Measurements from ENCODE around the gene SLIT1. TPM values are rescaled to one million over a fixed set of nuclear protein-coding genes. Genes with fewer than 3 reads are reported as not detected.

SLIT1 gene
- total and polyA plus RNA-seq, 2 donors (not counting 1 experiment from before 2014, with no cell fraction given): 0.15 to 0.49 TPM

DNA sequence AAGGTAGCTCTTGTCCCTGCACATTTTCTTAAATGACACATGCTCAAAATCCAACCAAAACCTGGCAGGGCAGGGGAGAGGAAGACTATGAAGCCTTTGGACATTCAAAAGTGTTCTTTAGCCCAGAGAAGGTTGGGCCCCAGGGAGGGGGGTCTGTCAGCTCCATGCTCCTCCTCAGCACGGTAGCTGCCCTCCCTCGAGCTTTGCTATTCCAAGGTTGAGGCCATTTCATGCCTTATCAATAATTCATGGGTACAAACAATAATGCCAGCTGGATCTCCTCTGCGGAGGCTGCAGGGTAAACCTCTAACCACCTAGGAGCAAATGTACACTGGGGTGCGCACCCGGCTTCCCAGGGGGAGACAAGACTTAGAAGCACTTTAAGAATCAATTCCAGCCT lies 61.5 kb downstream of the SLIT1 start:
- WGBS (ENCODE audit: insufficient coverage): 76% methylated on average over 4 of the region's 5 CpGs
- H3K9me3 ChIP-seq (ENCODE audit: control extremely low read depth in 1 of 3, control insufficient read depth in 2 of 3, insufficient read depth in 1 of 3, low read length in 2 of 3): no peaks in the 10 kb centered on the region
- no peak overlapping the region for H3K4me3 Mint-ChIP-seq
- no peak for TF ChIP-seq CTCF (IDR thresholded peaks at IDR 0.05)
- no peak for TF ChIP-seq EZH2 (IDR thresholded peaks at IDR 0.05; ENCODE audit: borderline replicate concordance, insufficient read depth, low read depth, low read length, poor library complexity, severe bottlenecking)
- H3K36me3 ChIP-seq (replicated peaks in 1 of 2; ENCODE audit: control extremely low read depth in 1 of 2, control insufficient read depth in 1 of 2, extremely low read depth in 1 of 2, insufficient read depth in 2 of 2, low read length in 1 of 2): no peaks in the 10 kb centered on the region
- DNase-seq (no peak), ATAC-seq (ENCODE audit: low read depth) (no peak)
- no peak overlapping the region for H2AFZ ChIP-seq (ENCODE audit: insufficient read depth, low read depth, low read length, poor library complexity, severe bottlenecking)
- H3K9me3 Mint-ChIP-seq (ENCODE audit: insufficient read depth): no peaks in the 10 kb centered on the region
- no peaks in the 10 kb centered on the region for H3K79me2 ChIP-seq (ENCODE audit: control insufficient read depth, insufficient read depth, low read length)
- CTCF ChIA-PET: interaction anchor here (1.7 kb wide), 1 partner anchor 11 kb away, joined by 4 read pairs; no protein-coding TSS in a partner anchor
- H3K27ac Mint-ChIP-seq: no peak overlapping the region
- no peak overlapping the region for H3K4me2 ChIP-seq (replicated peaks; ENCODE audit: low read depth, low read length, poor library complexity, severe bottlenecking)
- no peak overlapping the region for H3K9ac ChIP-seq (ENCODE audit: low read length)
- H3K27me3 Mint-ChIP-seq: peaks cover 27% of the 10 kb centered on the region
- intact Hi-C loops (cut with micrococcal nuclease): no loop called here
- POLR2A ChIA-PET: no interaction called here
- H3K27me3 ChIP-seq (replicated peaks in 1 of 4; ENCODE audit: control extremely low read depth in 1 of 4, control insufficient read depth in 3 of 4, insufficient read depth in 4 of 4, low read length in 3 of 4): peaks cover 0 to 9% (median under 1%) of the 10 kb centered on the region in 4 experiments
- H3K27ac ChIP-seq (ENCODE audit: low read length in 2 of 2): no peak overlapping the region
- H3K4me3 ChIP-seq (ENCODE audit: control extremely low read depth in 1 of 5, extremely low read depth in 1 of 5, insufficient read depth in 1 of 5, low read depth in 2 of 5, low read length in 4 of 5): no peak overlapping the region
- no peaks in the 10 kb centered on the region for H3K4me1 ChIP-seq (ENCODE audit: control insufficient read depth in 2 of 2, insufficient read depth in 2 of 2, low read length in 2 of 2)
- H3K4me1 Mint-ChIP-seq: no peaks in the 10 kb centered on the region
- no peaks in the 10 kb centered on the region for H4K20me1 ChIP-seq (ENCODE audit: control insufficient read depth, insufficient read depth, low read length, poor library complexity, severe bottlenecking)

GRCh38 chr10:97123765-97124164 lies 62.0 kb downstream of the SLIT1 start:
- no peaks in the 10 kb centered on the region for H3K9me3 ChIP-seq (ENCODE audit: control extremely low read depth in 1 of 3, control insufficient read depth in 2 of 3, insufficient read depth in 1 of 3, low read length in 2 of 3)
- Mint-ChIP-seq H3K4me3 (no peak overlapping the region), H3K4me1 (no peaks in the 10 kb centered on the region), H3K27me3 (peaks cover 30% of the 10 kb centered on the region), H3K27ac (no peak overlapping the region), H3K9me3 (ENCODE audit: insufficient read depth) (no peaks in the 10 kb centered on the region)
- H3K4me3 ChIP-seq (ENCODE audit: control extremely low read depth in 1 of 5, extremely low read depth in 1 of 5, insufficient read depth in 1 of 5, low read depth in 2 of 5, low read length in 4 of 5): no peak overlapping the region
- no peaks in the 10 kb centered on the region for H3K36me3 ChIP-seq (replicated peaks in 1 of 2; ENCODE audit: control extremely low read depth in 1 of 2, control insufficient read depth in 1 of 2, extremely low read depth in 1 of 2, insufficient read depth in 2 of 2, low read length in 1 of 2)
- H4K20me1 ChIP-seq (ENCODE audit: control insufficient read depth, insufficient read depth, low read length, poor library complexity, severe bottlenecking): no peaks in the 10 kb centered on the region
- 88% methylated on average over 2 of the region's 5 CpGs for WGBS (ENCODE audit: insufficient coverage)
- no peaks in the 10 kb centered on the region for H3K79me2 ChIP-seq (ENCODE audit: control insufficient read depth, insufficient read depth, low read length)
- DNase-seq (no peak), ATAC-seq (ENCODE audit: low read depth) (no peak)
- CTCF ChIA-PET: interaction anchor here (0.7 to 1.7 kb wide), 2 partner anchors 9 to 10 kb away, joined by 3 to 4 read pairs; no protein-coding TSS in a partner anchor
- no peaks in the 10 kb centered on the region for H3K4me1 ChIP-seq (ENCODE audit: control insufficient read depth in 2 of 2, insufficient read depth in 2 of 2, low read length in 2 of 2)
- no peak overlapping the region for H2AFZ ChIP-seq (ENCODE audit: insufficient read depth, low read depth, low read length, poor library complexity, severe bottlenecking)
- intact Hi-C loops (cut with micrococcal nuclease): no loop called here
- H3K9ac ChIP-seq (ENCODE audit: low read length): no peak overlapping the region
- no peak overlapping the region for H3K27ac ChIP-seq (ENCODE audit: low read length in 2 of 2)
- TF ChIP-seq EZH2 (IDR thresholded peaks at IDR 0.05; ENCODE audit: borderline replicate concordance, insufficient read depth, low read depth, low read length, poor library complexity, severe bottlenecking): no peak
- POLR2A ChIA-PET: no interaction called here
- peaks cover 0 to 12% (median under 1%) of the 10 kb centered on the region in 4 experiments for H3K27me3 ChIP-seq (replicated peaks in 1 of 4; ENCODE audit: control extremely low read depth in 1 of 4, control insufficient read depth in 3 of 4, insufficient read depth in 4 of 4, low read length in 3 of 4)
- H3K4me2 ChIP-seq (replicated peaks; ENCODE audit: low read depth, low read length, poor library complexity, severe bottlenecking): no peak overlapping the region
